ENCODE measurements around the gene ABCC5. TPM values are rescaled to one million over a fixed set of nuclear protein-coding genes. Genes with fewer than 3 reads are reported as not detected.

The ABCC5 gene
- total and polyA plus RNA-seq, 2 of the 8 experiments (the other 6 are each of a cell fraction or from before 2014, with no cell fraction given) = 25.3 to 40.8 TPM

GRCh38 chr3:184005941-184006507, 11.7 kb downstream of the ABCC5 start:
- no peak overlapping the region for H2BK12ac ChIP-seq (ENCODE audit: low read depth, low read length)
- H2BK5ac ChIP-seq (ENCODE audit: low read depth, low read length) = no peak overlapping the region
- H4K20me1 ChIP-seq (replicated peaks in 1 of 2; ENCODE audit: control insufficient read depth in 1 of 2, insufficient read depth in 2 of 2, low read length in 2 of 2) = peaks cover 2 to 3% of the 10 kb centered on the region in 2 experiments
- no peak overlapping the region for H2AK5ac ChIP-seq (ENCODE audit: low read depth, low read length)
- no peaks in the 10 kb centered on the region for H3K23me2 ChIP-seq (ENCODE audit: low read depth, low read length)
- TF ChIP-seq SP1 (IDR thresholded peaks at IDR 0.05; ENCODE audit: low read depth, low read length) = no peak
- TF ChIP-seq SUZ12 (IDR thresholded peaks at IDR 0.05; ENCODE audit: low read length) = no peak
- TF ChIP-seq BACH1 (IDR thresholded peaks at IDR 0.05; ENCODE audit: low read length) = peak; percentile 70
- peak; percentile 51; the same call in 1 of the 2 replicates for TF ChIP-seq MAFK (IDR thresholded peaks at IDR 0.05; ENCODE audit: low read depth, low read length)
- TF ChIP-seq SP4 (IDR thresholded peaks at IDR 0.05; ENCODE audit: low read length) = no peak
- no peak for TF ChIP-seq POU5F1 (IDR thresholded peaks at IDR 0.05; ENCODE audit: low read depth, low read length)
- DNase-seq (ENCODE audit: low read depth in 1 of 2, low spot score in 2 of 2) (no peak), FAIRE-seq (no peak)
- no peak overlapping the region for H3K4ac ChIP-seq (replicated peaks; ENCODE audit: insufficient read length, low read depth, low read length)
- 82% methylated on average over 11 of the region's 11 CpGs; no CpG with 5 or more reads in 1 of the 2 experiments for WGBS, 2 experiments (ENCODE audit: extremely low coverage in 1 of 2, insufficient coverage in 1 of 2, insufficient read length in 1 of 2, insufficient replicate concordance in 2 of 2, low coverage in 1 of 2, low lambda C conversion rate in 2 of 2, missing lambda C conversion rate in 1 of 2)
- CTCF ChIA-PET (ENCODE audit: partially characterized antibody) = interaction anchor here (0.6 to 3.5 kb wide), 8 partner anchors 10 to 234 kb away, joined by 3 to 14 read pairs (median 4); partner anchors contain the start of gene ABCC5
- no peak overlapping the region for H2BK20ac ChIP-seq (ENCODE audit: low read length)
- no peak overlapping the region for H3K56ac ChIP-seq (replicated peaks; ENCODE audit: insufficient read length, low read depth, low read length)
- no peaks in the 10 kb centered on the region; a peak in 1 of 7 replicates for H3K4me1 ChIP-seq (replicated peaks in 1 of 4; ENCODE audit: control insufficient read depth in 3 of 4, insufficient read depth in 4 of 4, low read length in 3 of 4)
- H3K36me3 ChIP-seq (ENCODE audit: control insufficient read depth in 2 of 4, insufficient read depth in 4 of 4, low read length in 3 of 4) = peaks cover 0 to 6% (median 2%) of the 10 kb centered on the region in 4 experiments; a peak in 4 of 8 replicates
- H3K9ac ChIP-seq (replicated peaks in 1 of 4; ENCODE audit: extremely low read depth in 1 of 4, low read depth in 3 of 4, low read length in 3 of 4) = no peak overlapping the region
- H4K8ac ChIP-seq (ENCODE audit: extremely low read depth, insufficient read depth, low read length) = no peak overlapping the region
- H2AFZ ChIP-seq (ENCODE audit: low read length) = no peak overlapping the region
- no peak overlapping the region for H3K18ac ChIP-seq (ENCODE audit: extremely low read depth, low read length)
- H2BK120ac ChIP-seq (replicated peaks; ENCODE audit: low read depth, low read length) = no peak overlapping the region
- H2BK15ac ChIP-seq (ENCODE audit: low read length) = no peak overlapping the region
- peaks cover 3 to 15% of the 10 kb centered on the region in 2 experiments; a peak in 1 of 4 replicates for H3K79me2 ChIP-seq (ENCODE audit: control insufficient read depth in 1 of 2, insufficient read depth in 2 of 2, low read length in 2 of 2)
- H3K4me3 ChIP-seq (ENCODE audit: extremely low read depth in 1 of 4, insufficient read depth in 2 of 4, low read depth in 3 of 4, low read length in 4 of 4) = no peak overlapping the region
- H3K27me3 ChIP-seq (replicated peaks in 1 of 4; ENCODE audit: control insufficient read depth in 3 of 4, extremely low read depth in 1 of 4, insufficient read depth in 3 of 4, low read length in 3 of 4) = no peaks in the 10 kb centered on the region
- no peak overlapping the region for H4K5ac ChIP-seq (ENCODE audit: insufficient read length, low read depth, low read length)
- H3K14ac ChIP-seq (ENCODE audit: insufficient read length) = no peak overlapping the region
- no peak overlapping the region for H3K23ac ChIP-seq (ENCODE audit: insufficient read length)
- H3K27ac ChIP-seq (ENCODE audit: low read depth, low read length) = no peak overlapping the region
- H3K79me1 ChIP-seq (ENCODE audit: low read depth, low read length) = no peaks in the 10 kb centered on the region
- H3K4me2 ChIP-seq (ENCODE audit: insufficient read depth in 1 of 2, low read depth in 2 of 2, low read length in 2 of 2) = no peak overlapping the region
- POLR2A ChIA-PET (ENCODE audit: partially characterized antibody) = interaction anchor here (0.7 to 0.8 kb wide), 2 partner anchors 40 to 235 kb away, joined by 3 read pairs; no protein-coding TSS in a partner anchor
- H3K9me3 ChIP-seq (ENCODE audit: insufficient read depth in 2 of 2, low read depth in 1 of 2, low read length in 1 of 2) = no peaks in the 10 kb centered on the region
- no peak overlapping the region for H4K91ac ChIP-seq (replicated peaks; ENCODE audit: insufficient read length, low read length)

Data from H1 (cell line).